ENCODE data around the gene PAX5.

Gene PAX5

GRCh38 chr9:36842560-36843530, 191.2 kb downstream of the PAX5 start:
- TF ChIP-seq YY1 (IDR thresholded peaks at IDR 0.05; ENCODE audit: insufficient read depth, insufficient read length) (no peak), SUZ12 (IDR thresholded peaks at IDR 0.05; ENCODE audit: extremely low read depth, insufficient read depth, insufficient read length) (no peak), ZNF274 (IDR thresholded peaks at IDR 0.05; ENCODE audit: low read depth, low read length) (no peak)
- no peaks in the 10 kb centered on the region for H3K9me3 ChIP-seq (ENCODE audit: insufficient read depth, low read length)
- peaks cover 24% of the 10 kb centered on the region for H3K4me1 ChIP-seq (ENCODE audit: insufficient read depth, insufficient read length)
- H3K9ac ChIP-seq (ENCODE audit: insufficient read length, low read depth): peak overlapping the region; percentile 27
- no peak overlapping the region for H3K4me3 ChIP-seq (ENCODE audit: insufficient read length, low read depth)
- H3K36me3 ChIP-seq (ENCODE audit: insufficient read depth, insufficient read length, low read length): no peaks in the 10 kb centered on the region
- no peaks in the 10 kb centered on the region for H3K27me3 ChIP-seq (ENCODE audit: insufficient read depth, insufficient read length)
- no peak for DNase-seq (ENCODE audit: low read depth, low spot score)

DNA sequence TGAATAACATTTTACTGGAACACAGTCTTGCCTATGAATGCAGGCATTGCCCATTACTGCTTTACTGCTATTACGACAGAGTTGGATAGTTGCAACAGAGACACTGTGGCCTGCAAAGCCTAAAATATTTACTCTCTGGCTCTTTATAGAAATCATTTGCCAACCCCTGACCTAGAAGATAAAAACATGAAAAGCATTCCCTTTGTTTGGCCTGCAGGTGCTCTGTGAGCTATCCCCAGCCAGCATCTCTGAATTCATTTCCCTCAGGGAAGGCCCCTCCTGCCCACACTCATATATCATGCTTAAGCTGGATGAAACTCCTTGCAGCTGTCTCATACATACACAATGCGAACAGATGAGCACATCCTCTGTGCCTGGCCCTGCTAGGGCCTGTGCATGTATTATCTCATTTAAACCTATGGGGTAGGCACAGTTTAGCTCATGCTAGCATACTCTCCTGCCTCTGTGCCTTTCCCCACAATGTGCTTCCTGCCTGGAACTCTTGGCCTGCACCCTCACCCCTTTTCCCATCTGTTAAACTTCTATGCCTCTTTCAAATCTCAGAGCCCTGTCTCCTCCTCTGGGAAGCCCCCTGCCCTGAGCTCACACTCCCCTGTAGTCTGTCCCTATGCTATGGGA, 193.1 kb downstream of the PAX5 start:
- Histone ChIP-seq H3K9me3 (ENCODE audit: insufficient read depth, low read length) (no peaks in the 10 kb centered on the region), H3K36me3 (ENCODE audit: insufficient read depth, insufficient read length, low read length) (no peaks in the 10 kb centered on the region), H3K9ac (ENCODE audit: insufficient read length, low read depth) (no peak overlapping the region), H3K4me3 (ENCODE audit: insufficient read length, low read depth) (no peak overlapping the region), H3K27me3 (ENCODE audit: insufficient read depth, insufficient read length) (no peaks in the 10 kb centered on the region), H3K4me1 (ENCODE audit: insufficient read depth, insufficient read length) (peaks cover 24% of the 10 kb centered on the region)
- no peak for DNase-seq (ENCODE audit: low read depth, low spot score)
- TF ChIP-seq YY1 (IDR thresholded peaks at IDR 0.05; ENCODE audit: insufficient read depth, insufficient read length) (no peak), ZNF274 (IDR thresholded peaks at IDR 0.05; ENCODE audit: low read depth, low read length) (no peak), SUZ12 (IDR thresholded peaks at IDR 0.05; ENCODE audit: extremely low read depth, insufficient read depth, insufficient read length) (no peak)

GRCh38 chr9:36839131-36839885, 194.8 kb downstream of the PAX5 start:
- DNase-seq (ENCODE audit: low read depth, low spot score): no peak
- TF ChIP-seq YY1 (IDR thresholded peaks at IDR 0.05; ENCODE audit: insufficient read depth, insufficient read length) (no peak), ZNF274 (IDR thresholded peaks at IDR 0.05; ENCODE audit: low read depth, low read length) (no peak), SUZ12 (IDR thresholded peaks at IDR 0.05; ENCODE audit: extremely low read depth, insufficient read depth, insufficient read length) (no peak)
- H3K4me1 ChIP-seq (ENCODE audit: insufficient read depth, insufficient read length): peaks cover 19% of the 10 kb centered on the region
- H3K4me3 ChIP-seq (ENCODE audit: insufficient read length, low read depth): no peak overlapping the region
- H3K27me3 ChIP-seq (ENCODE audit: insufficient read depth, insufficient read length): no peaks in the 10 kb centered on the region
- no peaks in the 10 kb centered on the region for H3K9me3 ChIP-seq (ENCODE audit: insufficient read depth, low read length)
- H3K36me3 ChIP-seq (ENCODE audit: insufficient read depth, insufficient read length, low read length): no peaks in the 10 kb centered on the region
- H3K9ac ChIP-seq (ENCODE audit: insufficient read length, low read depth): no peak overlapping the region

DNA sequence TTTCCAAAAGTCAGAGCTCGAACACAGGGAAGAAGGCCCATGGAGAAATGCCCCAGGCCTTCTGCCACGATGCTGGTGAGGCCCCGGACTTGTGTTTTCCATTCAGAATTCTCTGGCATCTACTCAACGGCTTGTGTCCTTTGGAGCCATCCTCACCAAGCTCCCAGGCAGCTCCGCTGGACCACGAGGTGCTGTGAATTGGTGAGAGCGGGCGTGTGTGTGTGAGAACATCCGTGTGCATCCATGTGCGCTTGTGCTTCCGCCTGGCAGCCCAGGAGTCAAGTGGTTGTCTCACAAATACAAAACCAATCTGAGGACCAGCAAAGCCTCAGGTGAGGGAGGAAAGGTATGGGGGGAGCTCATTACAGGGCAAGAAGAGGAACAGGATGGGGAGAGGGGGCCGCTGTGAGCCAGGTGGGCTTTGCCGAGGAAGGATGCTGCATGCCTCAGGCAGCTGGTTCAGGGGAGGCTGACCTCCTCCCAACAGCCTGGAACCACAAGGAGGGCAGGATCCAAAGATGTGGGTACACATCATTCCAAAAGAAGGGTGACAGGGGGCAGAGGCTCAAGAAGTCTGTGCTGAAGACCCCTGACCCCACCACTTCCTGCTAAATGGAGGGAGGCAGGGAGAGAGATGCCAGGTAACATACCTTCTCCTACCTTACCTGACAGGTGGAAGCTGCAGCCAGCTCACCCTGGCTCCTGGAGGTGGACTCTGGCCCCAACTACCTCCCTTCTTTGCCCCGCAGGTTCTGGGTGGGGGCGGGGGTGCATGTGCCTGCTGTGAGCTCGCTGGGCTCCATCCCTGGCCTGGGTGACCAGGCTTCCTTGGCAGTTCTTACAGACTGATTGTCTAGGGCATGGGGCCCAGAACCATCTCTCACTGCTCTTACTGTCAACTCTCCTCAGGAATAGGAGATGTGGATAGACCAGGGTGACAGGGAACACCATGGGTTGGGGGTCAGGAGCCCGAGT, 196.3 kb downstream of the PAX5 start:
- Histone ChIP-seq H3K36me3 (ENCODE audit: insufficient read depth, insufficient read length, low read length) (no peaks in the 10 kb centered on the region), H3K4me3 (ENCODE audit: insufficient read length, low read depth) (no peak overlapping the region), H3K27me3 (ENCODE audit: insufficient read depth, insufficient read length) (no peaks in the 10 kb centered on the region), H3K9me3 (ENCODE audit: insufficient read depth, low read length) (no peaks in the 10 kb centered on the region), H3K4me1 (ENCODE audit: insufficient read depth, insufficient read length) (peaks cover 15% of the 10 kb centered on the region), H3K9ac (ENCODE audit: insufficient read length, low read depth) (no peak overlapping the region)
- TF ChIP-seq SUZ12 (IDR thresholded peaks at IDR 0.05; ENCODE audit: extremely low read depth, insufficient read depth, insufficient read length) (no peak), ZNF274 (IDR thresholded peaks at IDR 0.05; ENCODE audit: low read depth, low read length) (no peak), YY1 (IDR thresholded peaks at IDR 0.05; ENCODE audit: insufficient read depth, insufficient read length) (no peak)
- no peak for DNase-seq (ENCODE audit: low read depth, low spot score)

GRCh38 chr9:36836486-36836885, 197.6 kb downstream of the PAX5 start:
- H3K9ac ChIP-seq (ENCODE audit: insufficient read length, low read depth): no peak overlapping the region
- no peaks in the 10 kb centered on the region for H3K9me3 ChIP-seq (ENCODE audit: insufficient read depth, low read length)
- DNase-seq (ENCODE audit: low read depth, low spot score): no peak
- no peak for TF ChIP-seq SUZ12 (IDR thresholded peaks at IDR 0.05; ENCODE audit: extremely low read depth, insufficient read depth, insufficient read length)
- TF ChIP-seq YY1 (IDR thresholded peaks at IDR 0.05; ENCODE audit: insufficient read depth, insufficient read length): no peak
- TF ChIP-seq ZNF274 (IDR thresholded peaks at IDR 0.05; ENCODE audit: low read depth, low read length): no peak
- no peak overlapping the region for H3K4me3 ChIP-seq (ENCODE audit: insufficient read length, low read depth)
- no peaks in the 10 kb centered on the region for H3K36me3 ChIP-seq (ENCODE audit: insufficient read depth, insufficient read length, low read length)
- H3K4me1 ChIP-seq (ENCODE audit: insufficient read depth, insufficient read length): peaks cover 12% of the 10 kb centered on the region
- H3K27me3 ChIP-seq (ENCODE audit: insufficient read depth, insufficient read length): no peaks in the 10 kb centered on the region

DNA sequence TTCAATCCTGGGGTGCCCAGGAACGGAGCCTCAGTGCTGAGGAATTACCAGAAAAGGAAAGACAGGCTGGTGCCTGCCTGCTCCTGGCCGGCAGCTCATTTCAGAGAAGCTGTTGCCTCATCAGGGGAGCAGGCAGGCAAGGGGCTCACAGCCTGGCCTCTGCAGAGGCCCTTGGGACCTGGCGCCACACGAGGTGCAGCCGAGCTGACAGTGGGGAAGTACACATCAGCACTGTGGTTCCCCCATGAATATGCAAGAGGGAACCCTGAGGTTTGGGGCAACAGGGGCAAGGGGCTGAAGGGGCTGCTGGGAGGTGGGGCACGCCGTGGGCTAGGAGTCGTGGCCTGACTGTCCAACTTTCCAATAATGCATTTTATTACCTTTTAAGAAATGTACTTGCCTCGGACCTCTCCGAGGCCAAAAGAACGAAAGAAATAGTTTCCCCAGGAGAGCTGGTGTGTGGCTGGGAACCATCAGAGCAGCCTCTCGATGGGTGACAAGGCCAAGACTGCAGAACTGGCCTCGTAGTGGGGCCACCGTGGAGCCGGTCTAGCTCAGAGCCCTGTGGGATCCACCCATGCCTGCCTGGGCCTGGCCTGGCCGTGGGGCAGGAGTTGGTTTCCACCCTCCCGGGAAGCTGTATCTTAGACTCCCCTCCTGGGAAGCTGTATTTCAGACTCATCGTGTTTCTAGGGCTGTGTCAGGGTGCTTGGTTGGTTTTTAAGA, 198.6 kb downstream of the PAX5 start:
- H3K9me3 ChIP-seq (ENCODE audit: insufficient read depth, low read length): no peaks in the 10 kb centered on the region
- no peak overlapping the region for H3K9ac ChIP-seq (ENCODE audit: insufficient read length, low read depth)
- H3K4me3 ChIP-seq (ENCODE audit: insufficient read length, low read depth): no peak overlapping the region
- no peaks in the 10 kb centered on the region for H3K27me3 ChIP-seq (ENCODE audit: insufficient read depth, insufficient read length)
- H3K4me1 ChIP-seq (ENCODE audit: insufficient read depth, insufficient read length): peaks cover 12% of the 10 kb centered on the region
- TF ChIP-seq SUZ12 (IDR thresholded peaks at IDR 0.05; ENCODE audit: extremely low read depth, insufficient read depth, insufficient read length) (no peak), YY1 (IDR thresholded peaks at IDR 0.05; ENCODE audit: insufficient read depth, insufficient read length) (no peak), ZNF274 (IDR thresholded peaks at IDR 0.05; ENCODE audit: low read depth, low read length) (no peak)
- H3K36me3 ChIP-seq (ENCODE audit: insufficient read depth, insufficient read length, low read length): no peaks in the 10 kb centered on the region
- DNase-seq (ENCODE audit: low read depth, low spot score): no peak

Measured in NT2/D1 (cell line).